ENCODE measurements around the gene NTSR1.
A peak's percentile ranks its signal among the peaks of the same experiment; 100 is the strongest.

- TF ChIP-seq MAX (IDR thresholded peaks at IDR 0.05) (no peak), GABPA (IDR thresholded peaks at IDR 0.05 in 1 of 2, conservative IDR thresholded peaks at IDR 0.05 in 1 of 2) (no peak), CTCF (IDR thresholded peaks at IDR 0.05; ENCODE audit: low read depth, low read length, missing input control) (peak; percentile 86), RAD21 (IDR thresholded peaks at IDR 0.05) (peak; percentile 78 to 82), REST (IDR thresholded peaks at IDR 0.05) (no peak)
Measured at GRCh38 chr20:62808211-62808865, 99.7 kb downstream of the NTSR1 start.
